C4-2B (cell line): Measurements from ENCODE around the gene PRR36.

Source experiments
- CTCF ChIP-seq: fragments of 450-650 bp; conservative IDR thresholded peaks from 2 replicates; pipeline ENCODE4 v1.5.1; 2017; ENCODE audit warnings: mild to moderate bottlenecking
- ZFX ChIP-seq: fragments of 450-650 bp; IDR thresholded peaks from 2 replicates; pipeline ENCODE4 v1.6.1; 2017

GRCh38 chr19:7856109-7856591 lies 18.0 kb downstream of the PRR36 start:
- no peak for TF ChIP-seq CTCF
- TF ChIP-seq ZFX = no peak
